Activated CD4-positive, alpha-beta T cell treated with anti-CD3 and anti-CD28 coated beads, Interleukin-10, Interleukin-2, amounts not matched to agents 100 ng/mL and 50 ng/mL, durations not matched to agents 16 hours and 8 hours (primary cell): Measurements from ENCODE around the gene SYS1.

Experiments
- DNase-seq: peaks from one replicate; pipeline ENCODE4 v3.0.0-alpha.2; 2020

Gene SYS1

GRCh38 chr20:45392733-45393132, 29.8 kb downstream of the SYS1 start:
- no peak for DNase-seq

- DNase-seq, result no peak
These were observed 31.5 kb downstream of the SYS1 start for GRCh38 chr20:45394221-45395113.

DNA sequence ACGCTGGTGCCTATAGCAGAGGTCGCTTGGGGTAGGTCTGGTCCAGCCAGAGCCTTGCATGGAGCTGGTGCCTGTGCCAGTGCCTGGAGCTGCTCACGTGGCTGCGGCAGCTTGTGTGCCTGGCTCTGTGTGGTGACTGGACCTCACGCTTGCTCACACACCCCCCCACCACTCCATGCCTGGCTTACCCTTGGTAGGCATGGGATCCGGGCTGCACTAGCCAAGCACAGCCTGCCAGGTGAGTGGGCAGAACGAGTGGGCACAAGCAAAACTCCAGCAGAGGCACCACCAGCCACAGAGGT, 32.1 kb downstream of the SYS1 start:
- no peak for DNase-seq

DNA sequence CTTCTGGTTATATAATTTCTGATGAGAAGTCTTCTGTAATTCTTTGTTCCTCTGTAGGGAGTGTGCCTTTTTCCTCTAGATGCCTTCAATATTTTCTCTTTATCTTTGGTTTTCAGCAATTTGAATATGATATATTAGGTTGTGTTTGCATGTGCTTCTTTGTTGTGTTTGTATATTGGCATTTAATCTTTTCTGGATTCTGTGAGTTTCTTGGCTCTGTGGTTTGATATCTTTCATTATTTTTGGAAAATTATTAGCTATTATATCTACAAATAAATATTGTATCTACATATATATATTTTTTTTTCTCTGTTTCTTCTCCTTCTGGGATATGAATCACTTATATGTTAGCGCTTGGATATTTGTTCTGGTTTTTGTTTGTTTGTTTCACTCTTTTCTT, 36.1 kb downstream of the SYS1 start:
- DNase-seq, result no peak

DNA sequence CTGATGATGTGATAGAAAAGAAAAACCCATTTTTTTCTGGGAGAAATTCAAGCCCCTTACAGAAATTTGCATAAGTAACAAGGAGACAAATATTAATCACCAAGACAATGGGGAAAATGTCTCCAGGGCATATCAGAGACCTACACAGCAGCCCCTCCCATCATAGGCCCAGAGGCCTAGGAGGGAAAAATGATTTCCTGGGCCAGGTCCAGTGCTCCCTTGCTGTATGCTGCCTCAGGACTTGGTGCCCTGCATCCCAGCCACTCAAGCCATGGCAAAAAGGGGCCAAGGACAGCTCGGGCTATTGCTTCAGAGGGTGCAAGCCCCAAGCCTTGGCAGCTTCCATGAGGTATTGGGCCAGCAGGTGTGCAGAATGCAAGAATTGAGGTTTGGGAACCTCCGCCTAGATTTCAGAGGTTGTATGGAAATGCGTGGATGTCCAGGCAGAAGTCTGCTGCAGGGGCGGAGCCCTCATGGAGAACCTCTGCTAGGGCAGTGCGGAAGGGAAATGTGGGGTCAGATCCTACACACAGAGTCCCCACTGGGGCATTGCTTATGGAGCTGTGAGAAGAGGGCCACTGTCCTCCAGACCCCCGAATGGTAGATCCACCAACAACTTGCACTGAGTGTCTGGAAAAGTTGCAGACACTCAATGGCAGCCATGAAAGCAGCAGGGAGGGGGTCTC, 37.5 kb downstream of the SYS1 start:
- DNase-seq, result no peak

DNA sequence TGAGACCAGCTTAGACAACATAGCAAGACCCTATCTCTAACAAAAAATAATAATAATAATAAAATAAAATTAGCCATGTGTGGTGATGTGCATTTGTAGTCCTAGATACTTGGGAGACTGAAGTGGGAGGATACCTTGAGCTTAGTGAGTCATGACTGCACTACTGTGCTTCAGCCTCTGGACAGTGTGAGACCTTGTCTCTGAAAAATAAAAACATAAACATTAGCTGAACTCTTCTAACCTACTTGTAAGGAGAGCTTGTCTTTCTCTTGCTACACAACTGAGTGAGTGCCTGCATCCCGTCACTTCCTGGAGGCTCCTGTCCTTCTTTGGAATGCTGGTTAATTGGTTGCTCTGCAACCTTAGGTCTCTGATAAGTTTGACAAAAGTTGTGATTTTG, 40.0 kb downstream of the SYS1 start:
- DNase-seq, result no peak

DNA sequence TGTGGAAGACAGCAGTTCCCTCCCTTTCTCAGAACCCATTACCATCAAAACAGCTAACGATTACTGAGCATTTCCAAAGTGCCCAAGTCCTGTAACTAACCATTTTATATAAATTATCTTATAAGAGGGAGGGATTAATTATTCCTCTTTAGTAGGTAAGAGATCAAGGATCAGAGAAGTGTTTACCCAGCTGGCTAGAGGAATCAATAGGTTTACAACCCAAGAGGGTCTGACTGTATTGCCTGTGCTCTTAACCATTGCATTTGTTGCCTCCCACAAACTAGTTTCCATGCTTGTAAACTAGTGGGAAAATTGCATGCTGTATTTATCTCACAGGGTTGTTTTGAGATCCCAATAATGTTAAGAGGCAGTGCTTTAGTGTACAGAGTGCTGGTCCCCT, 41.5 kb downstream of the SYS1 start:
- DNase-seq, result no peak

DNA sequence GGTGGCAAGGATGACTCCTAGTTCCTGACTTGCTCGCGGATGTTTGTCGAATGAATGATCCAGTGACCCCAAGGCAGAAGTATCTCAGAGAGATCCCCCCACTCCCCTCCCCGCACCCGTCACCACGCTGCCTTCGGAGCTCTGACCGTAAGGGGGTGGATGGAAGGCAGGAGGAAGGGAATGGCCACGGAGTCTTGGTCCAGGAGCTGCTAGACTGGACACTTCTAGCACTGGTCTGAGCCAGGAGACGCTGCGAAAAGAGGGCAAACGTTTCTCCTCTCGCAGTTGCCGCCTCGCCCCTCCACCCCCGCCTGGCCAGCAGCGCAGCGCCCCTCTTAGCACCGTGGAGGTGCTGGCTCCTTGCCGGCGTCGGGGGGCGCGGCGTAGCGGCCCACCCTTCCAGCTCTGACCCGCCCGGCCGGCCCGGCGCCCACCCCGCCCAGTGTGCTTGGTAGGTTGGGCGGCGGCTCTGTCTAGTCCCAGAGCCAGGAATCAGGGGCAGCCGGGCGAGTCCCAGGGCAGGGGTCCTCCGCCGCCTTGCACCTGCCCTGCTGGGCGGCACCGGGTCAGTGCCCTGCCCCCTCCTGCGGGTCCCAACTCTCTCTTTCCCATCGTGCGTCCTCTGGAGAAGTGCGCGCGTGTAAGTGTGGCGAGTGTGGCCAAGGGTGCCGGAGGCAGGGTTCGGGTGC, 42.8 kb downstream of the SYS1 start:
- no peak for DNase-seq

DNA sequence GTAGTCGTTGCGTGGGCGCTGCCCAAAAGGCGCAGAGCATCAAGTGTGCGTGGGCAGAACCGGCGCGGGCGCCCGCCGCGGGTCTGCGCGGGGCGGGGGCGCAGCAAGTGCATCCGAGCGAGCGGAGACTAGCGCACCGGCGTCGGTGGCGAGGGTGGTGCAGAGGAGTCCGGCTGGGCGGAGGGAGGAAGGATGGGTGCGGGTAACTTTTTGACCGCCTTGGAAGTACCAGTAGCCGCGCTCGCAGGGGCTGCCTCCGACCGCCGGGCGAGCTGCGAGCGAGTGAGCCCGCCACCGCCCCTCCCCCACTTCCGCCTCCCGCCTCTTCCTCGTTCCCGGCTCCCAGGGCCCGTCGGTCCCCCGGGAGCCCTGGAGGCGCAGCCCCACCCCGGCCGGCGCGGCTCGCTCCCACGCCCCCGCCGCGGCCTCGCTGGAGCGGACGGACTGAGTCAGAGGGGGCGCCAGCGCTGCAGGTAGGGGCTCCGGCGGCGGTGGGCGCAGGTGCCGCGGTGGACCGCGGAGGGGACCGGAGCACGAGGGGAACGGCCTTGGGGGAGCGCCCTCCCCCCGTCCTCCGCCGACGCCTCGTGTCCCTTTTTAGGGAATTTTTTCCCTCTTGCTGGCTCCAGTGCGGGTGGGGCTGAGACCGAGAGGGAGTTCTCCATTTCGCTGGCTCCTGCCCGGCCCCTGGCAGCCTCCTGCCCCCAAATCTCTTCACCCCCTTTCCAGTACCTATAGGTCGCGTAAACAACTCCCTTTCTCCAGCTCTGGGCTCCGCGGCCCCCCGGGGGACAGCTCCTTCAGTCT, 43.5 kb downstream of the SYS1 start:
- peak; percentile 36 for DNase-seq

GRCh38 chr20:45407067-45407745, 44.2 kb downstream of the SYS1 start:
- DNase-seq, result no peak

DNA sequence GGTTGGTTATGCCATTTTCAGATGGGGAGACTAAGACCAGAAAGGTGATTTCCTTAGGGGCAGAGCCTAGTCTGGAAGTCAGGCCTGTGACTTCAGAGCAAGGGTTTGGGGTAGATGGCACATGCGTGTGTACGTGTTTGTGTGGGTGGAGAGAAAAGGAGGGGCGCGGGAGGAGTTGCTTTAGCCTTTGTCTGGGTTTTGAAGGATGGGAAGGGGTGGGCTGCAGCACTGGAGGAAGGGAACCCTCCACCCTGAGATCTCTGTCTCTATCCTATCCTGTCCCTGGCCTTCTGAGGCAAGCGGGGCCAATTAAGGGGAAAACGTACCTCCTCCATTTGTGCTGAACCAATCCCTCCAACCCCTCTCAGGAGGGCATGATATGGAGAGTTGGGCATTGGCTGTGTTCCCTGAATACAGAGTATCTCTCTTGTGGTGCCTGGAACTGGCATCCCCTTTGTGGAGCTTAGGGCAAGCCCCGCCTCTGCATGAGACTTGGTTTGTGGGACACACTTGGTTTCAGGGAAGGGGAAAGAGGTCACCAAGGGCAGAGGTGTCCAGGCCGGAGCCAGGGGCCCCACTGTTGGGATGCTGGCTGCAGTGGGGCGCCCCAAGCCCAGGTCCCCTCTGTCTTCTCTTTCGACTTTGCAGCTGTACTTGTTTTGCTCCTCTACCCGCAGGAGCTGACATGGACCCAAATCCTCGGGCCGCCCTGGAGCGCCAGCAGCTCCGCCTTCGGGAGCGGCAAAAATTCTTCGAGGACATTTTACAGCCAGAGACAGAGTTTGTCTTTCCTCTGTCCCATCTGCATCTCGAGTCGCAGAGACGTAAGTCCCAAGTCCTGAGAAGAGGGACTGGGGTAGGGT, 45.1 kb downstream of the SYS1 start, which contains the start of gene DBNDD2:
Gene DBNDD2 (plus strand): TSS at position 507 of the 863 bp plus-strand sequence. CDS start 179 bp downstream, at position 686.
- DNase-seq, result no peak

DNA sequence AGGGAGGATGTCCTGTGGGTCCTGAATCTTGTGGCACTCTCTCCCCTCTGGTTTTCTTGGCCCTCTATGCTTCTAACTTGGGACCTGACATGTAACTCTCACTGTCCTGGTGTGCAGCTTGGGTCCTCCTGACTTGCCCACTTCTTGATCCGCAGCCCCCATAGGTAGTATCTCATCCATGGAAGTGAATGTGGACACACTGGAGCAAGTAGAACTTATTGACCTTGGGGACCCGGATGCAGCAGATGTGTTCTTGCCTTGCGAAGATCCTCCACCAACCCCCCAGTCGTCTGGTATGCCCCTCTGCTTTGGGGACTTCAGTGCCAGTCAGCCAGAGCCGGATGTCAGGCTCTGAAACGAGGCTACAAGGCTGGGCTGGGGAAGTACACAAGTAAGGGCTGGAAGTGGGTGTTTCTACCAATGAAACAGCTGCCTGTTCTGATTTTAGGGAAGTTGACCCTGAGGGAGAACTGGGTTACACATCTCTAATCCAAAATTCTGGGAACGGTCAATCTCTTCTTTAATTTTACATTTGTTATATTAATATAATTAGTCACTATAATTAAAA, 45.8 kb downstream of the SYS1 start:
- no peak for DNase-seq

DNA sequence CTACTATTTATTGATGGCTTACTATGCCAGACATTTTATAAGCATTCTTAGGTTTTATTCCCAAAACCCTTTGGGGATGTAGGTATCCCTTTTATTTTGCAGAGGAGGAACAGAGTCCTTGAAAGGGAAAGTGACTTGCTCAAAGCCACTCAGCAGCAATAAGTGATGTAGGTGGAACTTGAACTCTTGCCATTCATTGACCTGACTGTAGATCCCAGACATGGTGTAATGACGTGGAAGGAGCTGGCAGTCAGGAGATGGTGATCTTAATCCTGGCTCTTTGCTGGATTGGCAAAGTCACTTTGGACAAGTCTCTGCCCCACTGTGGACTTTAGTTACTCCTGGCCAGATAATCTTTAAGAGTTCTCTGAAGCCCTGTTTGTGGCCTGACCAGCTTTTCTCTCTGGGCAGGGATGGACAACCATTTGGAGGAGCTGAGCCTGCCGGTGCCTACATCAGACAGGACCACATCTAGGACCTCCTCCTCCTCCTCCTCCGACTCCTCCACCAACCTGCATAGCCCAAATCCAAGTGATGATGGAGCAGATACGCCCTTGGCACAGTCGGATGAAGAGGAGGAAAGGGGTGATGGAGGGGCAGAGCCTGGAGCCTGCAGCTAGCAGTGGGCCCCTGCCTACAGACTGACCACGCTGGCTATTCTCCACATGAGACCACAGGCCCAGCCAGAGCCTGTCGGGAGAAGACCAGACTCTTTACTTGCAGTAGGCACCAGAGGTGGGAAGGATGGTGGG, 46.7 kb downstream of the SYS1 start:
- DNase-seq, result no peak

DNA sequence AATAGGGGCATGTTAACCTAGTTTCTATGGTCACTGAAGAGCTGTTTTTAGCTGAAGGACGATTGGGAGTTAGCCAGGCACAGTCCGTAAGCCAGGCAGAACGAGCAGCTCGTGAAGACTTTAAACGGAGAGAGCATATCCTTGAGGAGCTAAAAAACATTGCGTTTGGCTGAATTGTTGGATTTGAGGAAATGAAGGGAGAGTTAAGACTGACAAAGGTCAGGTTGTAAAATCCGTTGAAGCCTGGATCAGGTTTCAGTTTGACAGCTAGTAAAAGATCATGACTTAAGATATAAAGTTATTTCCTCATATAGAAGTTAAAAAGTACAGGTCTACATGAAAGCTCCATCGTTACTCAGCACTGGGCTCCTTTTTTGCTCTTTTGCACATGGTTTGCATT, 47.9 kb downstream of the SYS1 start:
- DNase-seq, result no peak

DNA sequence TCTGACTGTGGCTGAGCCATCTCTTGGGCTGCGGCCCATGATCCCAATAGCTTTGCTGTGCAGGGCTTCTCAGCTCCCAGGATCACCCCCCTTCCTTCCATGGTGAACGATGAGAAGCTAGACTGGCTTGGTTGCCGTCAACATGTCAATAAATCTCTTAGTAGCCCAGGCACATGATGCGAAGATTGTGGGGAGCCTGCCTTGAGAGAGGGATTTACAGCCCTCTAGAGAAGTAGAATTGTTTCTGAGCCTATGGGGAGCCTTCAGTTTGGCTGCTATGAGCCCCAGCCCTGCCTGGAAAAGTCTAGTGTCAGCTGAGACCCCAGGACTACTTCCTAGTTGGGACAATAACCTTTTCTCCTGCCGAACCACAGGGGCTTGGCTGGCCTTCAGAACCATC, 49.7 kb downstream of the SYS1 start:
- no peak for DNase-seq

GRCh38 chr20:45413479-45413878, 50.5 kb downstream of the SYS1 start:
- no peak for DNase-seq

DNA sequence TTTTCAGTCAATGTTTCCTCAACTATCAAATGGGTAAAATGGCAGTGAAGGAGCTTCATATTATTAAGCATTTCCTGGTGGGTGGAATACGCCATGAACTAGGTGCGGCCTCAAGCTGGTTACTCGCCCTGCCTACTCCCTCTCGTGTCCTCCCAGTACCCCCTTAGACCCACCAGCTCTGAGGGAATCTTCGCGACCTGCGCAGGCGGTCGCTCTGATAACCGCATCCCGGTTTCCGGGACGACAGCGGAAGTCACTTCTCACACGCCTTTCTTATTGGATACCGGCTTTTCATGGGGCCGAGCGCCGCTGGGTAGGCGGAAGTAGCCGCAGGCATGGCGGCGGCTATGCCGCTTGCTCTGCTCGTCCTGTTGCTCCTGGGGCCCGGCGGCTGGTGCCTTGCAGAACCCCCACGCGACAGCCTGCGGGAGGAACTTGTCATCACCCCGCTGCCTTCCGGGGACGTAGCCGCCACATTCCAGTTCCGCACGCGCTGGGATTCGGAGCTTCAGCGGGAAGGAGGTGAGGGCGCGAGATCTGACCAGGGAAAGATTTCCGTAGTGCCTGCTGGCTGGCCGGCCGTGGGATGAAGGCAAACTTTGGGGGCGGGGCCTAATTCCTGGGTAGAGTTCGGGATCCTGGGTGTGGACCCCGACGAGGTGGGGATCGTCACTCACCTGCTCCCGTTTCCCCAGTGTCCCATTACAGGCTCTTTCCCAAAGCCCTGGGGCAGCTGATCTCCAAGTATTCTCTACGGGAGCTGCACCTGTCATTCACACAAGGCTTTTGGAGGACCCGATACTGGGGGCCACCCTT, 53.1 kb downstream of the SYS1 start, which contains the start of gene PIGT:
Gene PIGT (plus strand): TSS at position 320 of the 816 bp plus-strand sequence. CDS start 16 bp downstream, at position 336.
- peak; percentile 93 for DNase-seq

DNA sequence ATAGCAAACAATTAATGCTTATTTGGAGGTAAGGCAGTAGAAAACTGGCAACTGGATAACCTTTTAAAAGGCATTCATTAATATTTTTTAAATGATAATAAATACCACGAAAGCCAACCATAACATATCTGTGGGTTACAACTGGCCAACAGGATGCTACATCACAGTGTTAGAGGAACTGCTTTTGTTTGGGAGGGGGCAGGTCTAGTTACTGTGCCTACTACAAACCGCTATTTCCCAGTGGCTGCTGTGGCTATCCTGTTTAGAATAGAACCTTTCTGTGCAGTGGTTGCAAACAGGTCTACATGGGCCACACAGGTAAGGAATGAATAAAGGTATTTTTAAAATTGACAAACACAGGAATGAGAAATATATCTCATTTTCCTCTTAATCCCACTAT, 54.0 kb downstream of the SYS1 start:
- no peak for DNase-seq
